GM19328 (cell line): ENCODE data around the gene GOLGA7B.

ENCODE experiments used
- ATAC-seq: cut with Tn5 transposase; IDR thresholded peaks from one replicate; pipeline ENCODE4 v1.9.1; 2021; ENCODE audit warnings: mild to moderate bottlenecking, moderate library complexity; ENCODE audit not compliant: unreplicated experiment

GOLGA7B gene

GRCh38 chr10:97849687-97850402 lies at the start of gene GOLGA7B:
TSS of gene GOLGA7B (plus strand) at chr10:97849843. CDS start at chr10:97850304, 461 bp downstream.
- no peak for ATAC-seq

- ATAC-seq, result no peak
These were observed 49.2 kb upstream of the GOLGA7B start for GRCh38 chr10:97800474-97800873.

GRCh38 chr10:97801422-97801821 lies 48.2 kb upstream of the GOLGA7B start:
- no peak for ATAC-seq

- ATAC-seq, result no peak
These were observed 44.4 kb upstream of the GOLGA7B start for GRCh38 chr10:97805096-97805884.

- no peak for ATAC-seq
These were observed 43.7 kb upstream of the GOLGA7B start for GRCh38 chr10:97805949-97806348.

GRCh38 chr10:97810446-97810845 lies 39.2 kb upstream of the GOLGA7B start:
- no peak for ATAC-seq

- no peak for ATAC-seq
These were observed 37.7 kb upstream of the GOLGA7B start for GRCh38 chr10:97811958-97812357.

GRCh38 chr10:97812696-97813095 lies 36.9 kb upstream of the GOLGA7B start:
- ATAC-seq, result no peak

GRCh38 chr10:97813311-97813710 lies 36.3 kb upstream of the GOLGA7B start:
- ATAC-seq, result no peak

GRCh38 chr10:97814996-97815395 lies 34.6 kb upstream of the GOLGA7B start:
- ATAC-seq, result no peak

- ATAC-seq, result no peak
These were observed 33.0 kb upstream of the GOLGA7B start for GRCh38 chr10:97816609-97817008.

- no peak for ATAC-seq
These were observed 31.1 kb upstream of the GOLGA7B start for GRCh38 chr10:97818572-97818971.

GRCh38 chr10:97820096-97820704 lies 29.4 kb upstream of the GOLGA7B start:
- ATAC-seq, result no peak

- no peak for ATAC-seq
These were observed 28.2 kb upstream of the GOLGA7B start for GRCh38 chr10:97821308-97822038.

GRCh38 chr10:97822261-97822687 lies 27.4 kb upstream of the GOLGA7B start:
- ATAC-seq, result no peak

- ATAC-seq, result no peak
These were observed 25.9 kb upstream of the GOLGA7B start for GRCh38 chr10:97823734-97824133.

GRCh38 chr10:97825020-97825760 lies 24.5 kb upstream of the GOLGA7B start:
- ATAC-seq, result no peak

GRCh38 chr10:97826892-97827291 lies 22.8 kb upstream of the GOLGA7B start:
- ATAC-seq, result no peak

- ATAC-seq, result no peak
These were observed 21.8 kb upstream of the GOLGA7B start for GRCh38 chr10:97827702-97828291.

- no peak for ATAC-seq
These were observed 20.9 kb upstream of the GOLGA7B start for GRCh38 chr10:97828721-97829120.
